Measurements from ENCODE around the gene LTC4S. TPM values are rescaled to one million over a fixed set of nuclear protein-coding genes. Genes with fewer than 3 reads are reported as not detected.
A peak's percentile ranks its signal among the peaks of the same experiment; 100 is the strongest.
"Not testable (repeated sequence)": the region's sequence is repeated elsewhere in the genome, so short reads cannot be mapped to it uniquely, and the experiment has no call there.

LTC4S gene
- polyA plus RNA-seq, 3 donors = 0.65 to 2.1 (median 0.69) TPM

DNA sequence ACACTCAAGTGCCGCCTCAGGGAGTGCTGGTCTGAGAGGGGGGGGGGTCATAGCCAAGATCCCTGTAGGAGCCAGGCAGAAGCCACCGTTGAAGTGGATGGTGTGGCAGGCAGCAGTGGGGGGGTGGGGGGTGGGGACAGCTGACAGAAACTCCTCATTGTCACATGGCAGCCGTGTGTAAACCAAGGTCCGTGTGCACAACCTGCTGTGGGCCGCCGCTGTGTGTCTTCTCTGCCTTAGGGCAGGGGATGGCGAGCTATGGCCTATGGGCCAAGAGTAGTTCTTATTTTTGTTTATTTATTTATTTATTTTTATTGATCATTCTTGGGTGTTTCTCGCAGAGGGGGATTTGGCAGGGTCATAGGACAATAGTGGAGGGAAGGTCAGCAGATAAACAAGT, 40.3 kb downstream of the LTC4S start:
- intact Hi-C loops (cut with micrococcal nuclease) = no loop called here
- Histone ChIP-seq H3K9me3 (replicated peaks in 1 of 2; ENCODE audit: control insufficient read depth in 1 of 2, insufficient read depth in 1 of 2, low read length in 2 of 2) (no peaks in the 10 kb centered on the region), H3K27ac (ENCODE audit: low read depth in 1 of 2, low read length in 2 of 2) (no peak overlapping the region), H3K36me3 (replicated peaks in 1 of 2; ENCODE audit: control insufficient read depth in 1 of 2, insufficient read depth in 2 of 2, low read length in 2 of 2) (peaks cover 86% of the 10 kb centered on the region in 2 donors), H3K79me2 (ENCODE audit: insufficient read depth, low read length) (peaks cover 19% of the 10 kb centered on the region), H3K4me2 (replicated peaks; ENCODE audit: extremely low read depth, low read length, poor library complexity, severe bottlenecking) (no peak overlapping the region), H3K4me1 (ENCODE audit: control insufficient read depth in 1 of 2, insufficient read depth in 2 of 2, low read length in 2 of 2) (peaks cover 0 to 9% of the 10 kb centered on the region in 2 donors), H3K4me3 (replicated peaks in 1 of 3; ENCODE audit: low read depth in 2 of 3, low read length in 3 of 3) (no peak overlapping the region), H2AFZ (ENCODE audit: insufficient read depth, low read depth, low read length, poor library complexity, severe bottlenecking) (no peak overlapping the region), H4K20me1 (ENCODE audit: insufficient read depth, low read length) (peaks cover 84% of the 10 kb centered on the region), H3K27me3 (ENCODE audit: control insufficient read depth in 2 of 2, insufficient read depth in 2 of 2, low read length in 2 of 2) (no peaks in the 10 kb centered on the region), H3K9ac (ENCODE audit: insufficient read depth, low read length, poor library complexity, severe bottlenecking) (no peak overlapping the region)
- H3K27ac Mint-ChIP-seq = no peak overlapping the region
- no peak overlapping the region for H3K4me3 Mint-ChIP-seq
- peaks cover 0 to 2% (median 0%) of the 10 kb centered on the region in 3 donors for H3K27me3 Mint-ChIP-seq (ENCODE audit: low read depth in 3 of 3)
- no peak for DNase-seq
- H3K4me1 Mint-ChIP-seq = peaks cover 11% of the 10 kb centered on the region
- H3K36me3 Mint-ChIP-seq = peaks cover 78 to 92% of the 10 kb centered on the region in 2 donors
- WGBS (ENCODE audit: insufficient coverage) = no CpG with 5 or more reads among the region's 8 CpGs
- no peak for TF ChIP-seq CTCF (IDR thresholded peaks at IDR 0.05)
- no peaks in the 10 kb centered on the region for H3K9me3 Mint-ChIP-seq

- not testable (repeated sequence) for DNase-seq; H2AFZ ChIP-seq (ENCODE audit: insufficient read depth, low read depth, low read length, poor library complexity, severe bottlenecking); H3K27me3 ChIP-seq (ENCODE audit: control insufficient read depth in 2 of 2, insufficient read depth in 2 of 2, low read length in 2 of 2); H3K9me3 Mint-ChIP-seq; H3K9ac ChIP-seq (ENCODE audit: insufficient read depth, low read length, poor library complexity, severe bottlenecking); H3K4me1 ChIP-seq (ENCODE audit: control insufficient read depth in 1 of 2, insufficient read depth in 2 of 2, low read length in 2 of 2); H3K4me2 ChIP-seq (replicated peaks; ENCODE audit: extremely low read depth, low read length, poor library complexity, severe bottlenecking); H3K27ac ChIP-seq (ENCODE audit: low read depth in 1 of 2, low read length in 2 of 2); H3K4me3 Mint-ChIP-seq; H3K27me3 Mint-ChIP-seq (ENCODE audit: low read depth in 3 of 3); H3K9me3 ChIP-seq (replicated peaks in 1 of 2; ENCODE audit: control insufficient read depth in 1 of 2, insufficient read depth in 1 of 2, low read length in 2 of 2); H3K4me3 ChIP-seq (replicated peaks in 1 of 3; ENCODE audit: low read depth in 2 of 3, low read length in 3 of 3)
- H3K36me3 Mint-ChIP-seq = peaks cover 70 to 84% of the 10 kb centered on the region in 2 donors
- peak overlapping the region in 1 of 7 donors; percentile 10 for H3K27ac Mint-ChIP-seq
- intact Hi-C loops (cut with micrococcal nuclease) = loop anchor here (5.0 kb wide), 1 partner anchor 33 kb away; no protein-coding TSS in a partner anchor
- WGBS (ENCODE audit: insufficient coverage) = 70% methylated on average over 2 of the region's 28 CpGs
- H3K4me1 Mint-ChIP-seq = peaks cover 13% of the 10 kb centered on the region
- Histone ChIP-seq H3K79me2 (ENCODE audit: insufficient read depth, low read length) (peaks cover 16% of the 10 kb centered on the region), H4K20me1 (ENCODE audit: insufficient read depth, low read length) (peaks cover 82% of the 10 kb centered on the region), H3K36me3 (replicated peaks in 1 of 2; ENCODE audit: control insufficient read depth in 1 of 2, insufficient read depth in 2 of 2, low read length in 2 of 2) (peaks cover 78 to 79% of the 10 kb centered on the region in 2 donors)
These were observed 41.1 kb downstream of the LTC4S start for GRCh38 chr5:179834871-179835270.
